GM23338 (cell line): ENCODE measurements around the gene DSCAML1. TPM values are rescaled to one million over a fixed set of nuclear protein-coding genes. Genes with fewer than 3 reads are reported as not detected.

Experiments used
- ATAC-seq: fragments of 200-7000 bp; cut with Tn5 transposase; 3 replicates; pipeline ENCODE4 v1.9.1; 2020
- DNase-seq: peaks from one replicate; pipeline ENCODE4 v3.0.0-alpha.2; 2015; ENCODE audit warnings: low spot score
- H2AFZ ChIP-seq: fragments of 200-600 bp; sonication (generic); 2 replicates; pipeline ENCODE4 v1.8.0; 2016; ENCODE audit warnings: antibody characterized with exemption, mild to moderate bottlenecking, moderate library complexity
- H3F3A ChIP-seq: fragments of 200-600 bp; sonication (generic); replicated peaks from 2 replicates; pipeline ENCODE4 v1.8.0; 2017; ENCODE audit warnings: antibody characterized with exemption, mixed run types, low read depth
- H3K27ac ChIP-seq: fragments of 200-600 bp; sonication (generic); 2 replicates; pipeline ENCODE4 v1.6.1; 2016; ENCODE audit warnings: low read depth
- H3K27me3 ChIP-seq: fragments of 200-600 bp; sonication (generic); 2 replicates; pipeline ENCODE4 v1.8.0; 2016; ENCODE audit warnings: mild to moderate bottlenecking, mixed run types, moderate library complexity; ENCODE audit not compliant: insufficient read depth
- H3K36me3 ChIP-seq: fragments of 200-600 bp; sonication (generic); 2 replicates; pipeline ENCODE4 v1.8.0; 2016; ENCODE audit warnings: mild to moderate bottlenecking; ENCODE audit not compliant: insufficient read depth
- H3K4me1 ChIP-seq: fragments of 200-600 bp; sonication (generic); 2 replicates; pipeline ENCODE4 v1.8.0; 2016; ENCODE audit warnings: mild to moderate bottlenecking, moderate library complexity; ENCODE audit not compliant: insufficient read depth
- H3K4me2 ChIP-seq: fragments of 200-600 bp; sonication (generic); 2 replicates; pipeline ENCODE4 v1.7.1; 2017; ENCODE audit warnings: mixed run types
- H3K4me3 ChIP-seq: fragments of 200-600 bp; sonication (generic); 2 replicates; pipeline ENCODE4 v1.6.1; 2016; ENCODE audit warnings: mixed run types
- H3K79me2 ChIP-seq: fragments of 200-600 bp; sonication (generic); replicated peaks from 2 replicates; pipeline ENCODE4 v1.8.0; 2017; ENCODE audit warnings: mild to moderate bottlenecking; ENCODE audit not compliant: insufficient read depth
- H3K9me2 ChIP-seq: fragments of 200-600 bp; sonication (generic); 2 replicates; pipeline ENCODE4 v1.8.0; 2017; ENCODE audit not compliant: insufficient read depth
- H4K20me1 ChIP-seq: fragments of 200-600 bp; sonication (generic); replicated peaks from 2 replicates; pipeline ENCODE4 v1.8.0; 2017; ENCODE audit warnings: mild to moderate bottlenecking; ENCODE audit not compliant: insufficient read depth
- H3K27ac Mint-ChIP-seq: 2 replicates; pipeline ENCODE4 v1.8.0; 2020; ENCODE audit warnings: inconsistent platforms, mild to moderate bottlenecking, moderate library complexity, mixed read lengths
- H3K27me3 Mint-ChIP-seq: 3 replicates; pipeline ENCODE4 v1.8.0; 2022; ENCODE audit warnings: low read depth, mild to moderate bottlenecking, moderate library complexity, mixed read lengths, inconsistent platforms; ENCODE audit not compliant: insufficient read depth, poor library complexity
- H3K36me3 Mint-ChIP-seq: 3 replicates; pipeline ENCODE4 v1.8.0; 2021; ENCODE audit warnings: low read depth, mild to moderate bottlenecking, inconsistent platforms, moderate library complexity, mixed read lengths
- H3K4me1 Mint-ChIP-seq: 3 replicates; pipeline ENCODE4 v1.8.0; 2020; ENCODE audit warnings: mild to moderate bottlenecking, inconsistent platforms, mixed read lengths
- H3K4me3 Mint-ChIP-seq: 3 replicates; pipeline ENCODE4 v1.8.0; 2021; ENCODE audit warnings: moderate library complexity, mild to moderate bottlenecking, inconsistent platforms, mixed read lengths
- H3K9me3 Mint-ChIP-seq: 3 replicates; pipeline ENCODE4 v1.8.0; 2020; ENCODE audit warnings: moderate library complexity, mild to moderate bottlenecking, inconsistent platforms, mixed read lengths
- CREB1 ChIP-seq: fragments of 250-450 bp; sonication (Bioruptor Pico); IDR thresholded peaks from 2 replicates; pipeline ENCODE4 v1.5.0; 2020; ENCODE audit warnings: low read depth, mild to moderate bottlenecking, moderate library complexity
- ETS1 ChIP-seq: IDR thresholded peaks from 2 replicates; pipeline ENCODE4 v1.6.1; 2016; ENCODE audit warnings: antibody characterized with exemption
- EZH2phosphoT487 ChIP-seq: fragments of 200-600 bp; sonication (generic); IDR thresholded peaks from one replicate; pipeline ENCODE4 v1.8.1; 2018; ENCODE audit warnings: antibody characterized with exemption; ENCODE audit not compliant: unreplicated experiment
- JUNB ChIP-seq: IDR thresholded peaks from one replicate; pipeline ENCODE4 v1.6.1; 2016; ENCODE audit warnings: antibody characterized with exemption; ENCODE audit not compliant: unreplicated experiment
- NANOG ChIP-seq: IDR thresholded peaks from 2 replicates; pipeline ENCODE4 v1.6.1; 2016; ENCODE audit warnings: antibody characterized with exemption, borderline replicate concordance
- POLR2AphosphoS5 ChIP-seq: IDR thresholded peaks from 2 replicates; pipeline ENCODE4 v1.6.1; 2016; ENCODE audit warnings: antibody characterized with exemption, low read depth
- STAT1 ChIP-seq: IDR thresholded peaks from one replicate; pipeline ENCODE4 v1.6.1; 2016; ENCODE audit warnings: antibody characterized with exemption; ENCODE audit not compliant: unreplicated experiment
- ZNF114 ChIP-seq: fragments of 250-450 bp; sonication (Bioruptor Pico); IDR thresholded peaks from 2 replicates; pipeline ENCODE4 v1.5.0; 2020; ENCODE audit warnings: mild to moderate bottlenecking, moderate library complexity
- ZNF331 ChIP-seq: fragments of 250-450 bp; sonication (Bioruptor Pico); IDR thresholded peaks from 2 replicates; pipeline ENCODE4 v1.5.0; 2020; ENCODE audit warnings: low read depth, mild to moderate bottlenecking, moderate library complexity
- polyA plus RNA-seq: library from polyadenylated mRNA; unstranded; fragments of >200 nt; fragmentation: Nextera tagmentation; extraction: Ambion mirVana; gene quantifications from 2 replicates; pipeline ENCODE4 v1.2.1, GENCODE V29; 2016
- total RNA-seq: library from RNA; depleted of rRNA; stranded (reverse); fragments of >200 nt; shearing (Covaris generic); gene quantifications from 2 replicates; pipeline ENCODE4 v1.2.3, GENCODE V29; 2014
- TF ChIP-seq, protein P1 (sequence below), 2 experiments: fragments of 200-600 bp in 1 of 2; sonication (generic) in 1 of 2; conservative IDR thresholded peaks; 2 replicates each; pipeline versions ENCODE4 v1.5.1 to v1.6.1; 2016 to 2017; ENCODE audit warnings: antibody characterized with exemption in 2 of 2, low read depth in 2 of 2, mild to moderate bottlenecking in 2 of 2, moderate library complexity in 1 of 2

The DSCAML1 gene
- total and polyA plus RNA-seq, 2 experiments from 2014 or later, result 0.17 TPM; not detected in 1

DNA sequence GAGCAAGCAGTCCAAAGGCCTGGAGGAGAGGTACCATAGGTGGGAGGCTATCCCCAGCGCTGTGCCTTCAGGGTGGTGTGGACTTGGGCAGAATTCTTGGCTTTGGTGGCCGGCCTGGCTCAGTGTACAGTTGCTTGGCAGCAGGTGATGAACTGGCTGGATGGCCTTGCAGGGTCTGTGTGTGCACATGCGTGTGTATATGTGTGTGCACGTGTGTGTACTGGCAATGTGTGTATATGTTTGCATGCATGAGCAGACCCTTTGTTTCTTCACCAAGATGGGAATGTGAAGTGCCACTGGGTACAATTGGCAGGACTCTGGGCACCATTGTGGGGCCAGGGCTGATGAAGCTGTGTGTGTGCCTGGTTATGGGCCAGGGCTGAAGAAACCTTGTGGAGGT lies 416.3 kb downstream of the DSCAML1 start:
- no peaks in the 10 kb centered on the region for H3K27me3 ChIP-seq
- TF ChIP-seq EZH2phosphoT487, result no peak
- TF ChIP-seq JUNB, result no peak
- TF ChIP-seq ZNF114, result no peak
- no peak for TF ChIP-seq ETS1
- TF ChIP-seq, protein P1, sequence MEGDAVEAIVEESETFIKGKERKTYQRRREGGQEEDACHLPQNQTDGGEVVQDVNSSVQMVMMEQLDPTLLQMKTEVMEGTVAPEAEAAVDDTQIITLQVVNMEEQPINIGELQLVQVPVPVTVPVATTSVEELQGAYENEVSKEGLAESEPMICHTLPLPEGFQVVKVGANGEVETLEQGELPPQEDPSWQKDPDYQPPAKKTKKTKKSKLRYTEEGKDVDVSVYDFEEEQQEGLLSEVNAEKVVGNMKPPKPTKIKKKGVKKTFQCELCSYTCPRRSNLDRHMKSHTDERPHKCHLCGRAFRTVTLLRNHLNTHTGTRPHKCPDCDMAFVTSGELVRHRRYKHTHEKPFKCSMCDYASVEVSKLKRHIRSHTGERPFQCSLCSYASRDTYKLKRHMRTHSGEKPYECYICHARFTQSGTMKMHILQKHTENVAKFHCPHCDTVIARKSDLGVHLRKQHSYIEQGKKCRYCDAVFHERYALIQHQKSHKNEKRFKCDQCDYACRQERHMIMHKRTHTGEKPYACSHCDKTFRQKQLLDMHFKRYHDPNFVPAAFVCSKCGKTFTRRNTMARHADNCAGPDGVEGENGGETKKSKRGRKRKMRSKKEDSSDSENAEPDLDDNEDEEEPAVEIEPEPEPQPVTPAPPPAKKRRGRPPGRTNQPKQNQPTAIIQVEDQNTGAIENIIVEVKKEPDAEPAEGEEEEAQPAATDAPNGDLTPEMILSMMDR (conservative IDR thresholded peaks at IDR 0.05; ENCODE audit: low read depth in 2 of 2), result no peak
- H3K4me1 ChIP-seq, result no peaks in the 10 kb centered on the region
- Mint-ChIP-seq H3K27me3 (peaks cover 2% of the 10 kb centered on the region), H3K27ac (no peak overlapping the region), H3K4me3 (no peak overlapping the region), H3K9me3 (no peaks in the 10 kb centered on the region), H3K36me3 (0 out of 3 replicates have a peak, but pooled peaks cover 6% of the 10 kb centered on the region), H3K4me1 (peaks cover 9% of the 10 kb centered on the region; the same call in 2 of the 3 replicates)
- H3K9me2 ChIP-seq, result no peaks in the 10 kb centered on the region
- no peak for DNase-seq
- H2AFZ ChIP-seq, result no peak overlapping the region
- no peaks in the 10 kb centered on the region for H3K36me3 ChIP-seq
- no peak overlapping the region for H3K4me3 ChIP-seq
- no peaks in the 10 kb centered on the region for H3F3A ChIP-seq
- no peak overlapping the region for H3K27ac ChIP-seq
- H4K20me1 ChIP-seq, result no peaks in the 10 kb centered on the region; the same call in 1 of the 2 replicates
- ATAC-seq, result no peak
- no peak overlapping the region for H3K4me2 ChIP-seq
- no peaks in the 10 kb centered on the region for H3K79me2 ChIP-seq

GRCh38 chr11:117378976-117379865 lies 417.8 kb downstream of the DSCAML1 start:
- Histone ChIP-seq H3K4me1 (no peaks in the 10 kb centered on the region), H3F3A (no peaks in the 10 kb centered on the region), H4K20me1 (no peaks in the 10 kb centered on the region; the same call in 1 of the 2 replicates), H3K9me2 (no peaks in the 10 kb centered on the region), H3K36me3 (no peaks in the 10 kb centered on the region; the same call in 1 of the 2 replicates), H3K27me3 (no peaks in the 10 kb centered on the region), H3K27ac (no peak overlapping the region), H2AFZ (no peak overlapping the region), H3K4me3 (no peak overlapping the region), H3K4me2 (no peak overlapping the region), H3K79me2 (no peaks in the 10 kb centered on the region)
- H3K36me3 Mint-ChIP-seq, result 0 out of 3 replicates have a peak, but pooled peaks cover 6% of the 10 kb centered on the region
- no peaks in the 10 kb centered on the region for H3K9me3 Mint-ChIP-seq
- H3K27ac Mint-ChIP-seq, result no peak overlapping the region; the same call in 1 of the 2 replicates
- H3K4me3 Mint-ChIP-seq, result no peak overlapping the region
- peaks cover 2% of the 10 kb centered on the region for H3K27me3 Mint-ChIP-seq
- DNase-seq (no peak), ATAC-seq (no peak)
- peaks cover 9% of the 10 kb centered on the region; the same call in 2 of the 3 replicates for H3K4me1 Mint-ChIP-seq
- TF ChIP-seq NANOG (no peak), CREB1 (no peak), POLR2AphosphoS5 (no peak), ZNF114 (no peak), ZNF331 (CRISPR knock-in tag) (no peak), EZH2phosphoT487 (no peak), ETS1 (no peak), STAT1 (no peak)
- TF ChIP-seq, protein P1 (conservative IDR thresholded peaks at IDR 0.05; ENCODE audit: low read depth in 2 of 2), result no peak
